CD8-positive, alpha-beta memory T cell (primary cell): Measurements from ENCODE around the gene PDCD10. TPM values are rescaled to one million over a fixed set of nuclear protein-coding genes. Genes with fewer than 3 reads are reported as not detected.

ENCODE experiments used
- CTCF ChIA-PET: fragments of 350-600 bp; sonication (Branson Sonifier 250); formaldehyde crosslinking; loops from one replicate; lab custom pipeline; 2021; ENCODE audit warnings: antibody characterized with exemption; lab: Charles Lee
- POLR2A ChIA-PET: fragments of 350-600 bp; sonication (Branson Sonifier 250); formaldehyde crosslinking; loops from one replicate; lab custom pipeline; 2021; ENCODE audit warnings: antibody characterized with exemption; lab: Charles Lee
- DNase-seq, 5 donors: peaks; one replicate each; pipeline versions ENCODE4 v3.0.0 to v3.0.0-alpha.2; 2020 to 2022; ENCODE audit warnings: mixed read lengths in 1 of 5
- H3K27ac ChIP-seq: one replicate; pipeline ENCODE4 v1.7.0; 2013; ENCODE audit warnings: low read depth, mild to moderate bottlenecking, low read length, moderate library complexity
- H3K27me3 ChIP-seq: 2 replicates; pipeline ENCODE4 v1.7.0; 2013; ENCODE audit warnings: low read length, mild to moderate bottlenecking; ENCODE audit not compliant: insufficient read depth, poor library complexity, severe bottlenecking
- H3K36me3 ChIP-seq: 2 replicates; pipeline ENCODE4 v1.7.0; 2013; ENCODE audit warnings: mild to moderate bottlenecking, low read length, moderate library complexity; ENCODE audit not compliant: insufficient read depth
- H3K4me1 ChIP-seq: 2 replicates; pipeline ENCODE4 v1.7.0; 2013; ENCODE audit warnings: mild to moderate bottlenecking, low read length, moderate library complexity; ENCODE audit not compliant: insufficient read depth
- H3K4me3 ChIP-seq: 2 replicates; pipeline ENCODE4 v1.7.0; 2013; ENCODE audit warnings: mild to moderate bottlenecking, low read length
- H3K9me3 ChIP-seq: 2 replicates; pipeline ENCODE4 v1.7.0; 2013; ENCODE audit warnings: mild to moderate bottlenecking, low read length
- H3K27ac Mint-ChIP-seq, 8 donors: one replicate each; pipeline ENCODE4 v1.8.0; 2020 to 2021; ENCODE audit warnings: mixed read lengths in 8 of 8, mild to moderate bottlenecking in 6 of 8, inconsistent platforms in 3 of 8, moderate library complexity in 3 of 8
- H3K27me3 Mint-ChIP-seq, 2 donors: one replicate each; pipeline ENCODE4 v1.8.0; 2020 to 2021; ENCODE audit warnings: mixed read lengths in 2 of 2, mild to moderate bottlenecking in 1 of 2, moderate library complexity in 1 of 2
- H3K36me3 Mint-ChIP-seq, 3 donors: one replicate each; pipeline ENCODE4 v1.8.0; 2020 to 2021; ENCODE audit warnings: mixed read lengths in 3 of 3, inconsistent platforms in 1 of 3, mild to moderate bottlenecking in 1 of 3
- H3K4me1 Mint-ChIP-seq, 3 donors: one replicate each; pipeline ENCODE4 v1.8.0; 2020 to 2021; ENCODE audit warnings: mixed read lengths in 3 of 3, inconsistent platforms in 1 of 3, mild to moderate bottlenecking in 1 of 3
- H3K4me3 Mint-ChIP-seq, 7 donors: one replicate each; pipeline ENCODE4 v1.8.0; 2020 to 2021; ENCODE audit warnings: mixed read lengths in 7 of 7, mild to moderate bottlenecking in 6 of 7, moderate library complexity in 4 of 7, inconsistent platforms in 2 of 7
- H3K9me3 Mint-ChIP-seq, 5 donors: one replicate each; pipeline ENCODE4 v1.8.0; 2020 to 2022; ENCODE audit warnings: mixed read lengths in 5 of 5, mild to moderate bottlenecking in 3 of 5, moderate library complexity in 2 of 5, inconsistent platforms in 1 of 5
- polyA plus RNA-seq: library from polyadenylated mRNA; unstranded; fragments of 300-500 nt; fragmentation: Illumina TruSeq; gene quantifications from one replicate; pipeline ENCODE4 v1.2.3, GENCODE V29; 2021
- total RNA-seq, 2 experiments: library from RNA; stranded (reverse); gene quantifications; one replicate each; pipeline ENCODE4 v1.2.3, GENCODE V29; 2021

Gene PDCD10
- total and polyA plus RNA-seq, 3 experiments from 2014 or later = 78.7 to 95.1 (median 81.3) TPM

- Histone ChIP-seq H3K4me3 (no peak overlapping the region), H3K27ac (no peak overlapping the region)
- POLR2A ChIA-PET = no interaction called here
These were observed 81.5 kb downstream of the PDCD10 start for GRCh38 chr3:167653155-167653554.

GRCh38 chr3:167651826-167652225 lies 82.9 kb downstream of the PDCD10 start:
- H3K4me3 ChIP-seq = no peak overlapping the region
- no peak overlapping the region for H3K4me3 Mint-ChIP-seq
- ChIA-PET CTCF (no interaction called here), POLR2A (no interaction called here)
- H3K9me3 Mint-ChIP-seq = no peaks in the 10 kb centered on the region
- no peak overlapping the region for H3K27ac Mint-ChIP-seq
- peaks cover 6 to 14% (median 7%) of the 10 kb centered on the region in 3 donors for H3K4me1 Mint-ChIP-seq
- peaks cover 3 to 5% of the 10 kb centered on the region in 2 donors for H3K27me3 Mint-ChIP-seq
- no peaks in the 10 kb centered on the region for H3K36me3 ChIP-seq
- H3K9me3 ChIP-seq = no peaks in the 10 kb centered on the region
- no peak for DNase-seq
- no peak overlapping the region for H3K27ac ChIP-seq
- H3K27me3 ChIP-seq = no peaks in the 10 kb centered on the region
- peaks cover 0 to 2% (median 0%) of the 10 kb centered on the region in 3 donors for H3K36me3 Mint-ChIP-seq
- H3K4me1 ChIP-seq = no peaks in the 10 kb centered on the region

More at GRCh38 chr3:167653155-167653554, 81.5 kb downstream of the PDCD10 start:
- Mint-ChIP-seq H3K4me1 (peaks cover 6 to 14% (median 7%) of the 10 kb centered on the region in 3 donors), H3K4me3 (no peak overlapping the region), H3K9me3 (no peaks in the 10 kb centered on the region), H3K27ac (no peak overlapping the region), H3K36me3 (peaks cover 0 to 2% (median 0%) of the 10 kb centered on the region in 3 donors), H3K27me3 (peaks cover 4 to 11% of the 10 kb centered on the region in 2 donors)
- no peaks in the 10 kb centered on the region for H3K36me3 ChIP-seq
- H3K4me1 ChIP-seq = no peaks in the 10 kb centered on the region
- no peaks in the 10 kb centered on the region for H3K27me3 ChIP-seq
- CTCF ChIA-PET = no interaction called here
- H3K9me3 ChIP-seq = no peaks in the 10 kb centered on the region
- DNase-seq = no peak

- no peak overlapping the region for H3K4me3 Mint-ChIP-seq
- H3K9me3 Mint-ChIP-seq = peaks cover 2 to 6% (median 3%) of the 10 kb centered on the region in 5 donors
- H3K36me3 ChIP-seq = no peaks in the 10 kb centered on the region
- POLR2A ChIA-PET = no interaction called here
- no peaks in the 10 kb centered on the region for H3K9me3 ChIP-seq
- no peaks in the 10 kb centered on the region for H3K4me1 ChIP-seq
- H3K27ac ChIP-seq = no peak overlapping the region
- CTCF ChIA-PET = no interaction called here
- H3K27me3 ChIP-seq = no peaks in the 10 kb centered on the region
- H3K36me3 Mint-ChIP-seq = peaks cover 0 to 2% (median 2%) of the 10 kb centered on the region in 3 donors
- no peak overlapping the region for H3K27ac Mint-ChIP-seq
- no peak for DNase-seq
- peaks cover 0 to 1% of the 10 kb centered on the region in 2 donors for H3K27me3 Mint-ChIP-seq
- no peak overlapping the region for H3K4me3 ChIP-seq
- peaks cover 6 to 14% (median 7%) of the 10 kb centered on the region in 3 donors for H3K4me1 Mint-ChIP-seq
These were observed 84.2 kb downstream of the PDCD10 start for GRCh38 chr3:167650459-167650858.

- Mint-ChIP-seq H3K27me3 (peaks cover 0 to 1% of the 10 kb centered on the region in 2 donors), H3K4me1 (peaks cover 6 to 14% (median 7%) of the 10 kb centered on the region in 3 donors), H3K27ac (no peak overlapping the region), H3K36me3 (peaks cover 0 to 3% (median 0%) of the 10 kb centered on the region in 3 donors), H3K9me3 (peaks cover 3 to 7% (median 4%) of the 10 kb centered on the region in 5 donors), H3K4me3 (no peak overlapping the region)
- Histone ChIP-seq H3K27me3 (no peaks in the 10 kb centered on the region), H3K9me3 (no peaks in the 10 kb centered on the region), H3K4me3 (no peak overlapping the region), H3K36me3 (no peaks in the 10 kb centered on the region), H3K27ac (no peak overlapping the region), H3K4me1 (no peaks in the 10 kb centered on the region)
- ChIA-PET POLR2A (no interaction called here), CTCF (no interaction called here)
- DNase-seq = no peak
These were observed 84.9 kb downstream of the PDCD10 start for GRCh38 chr3:167649746-167650145.

- Mint-ChIP-seq H3K9me3 (peaks cover 8 to 20% (median 12%) of the 10 kb centered on the region in 5 donors), H3K4me3 (no peak overlapping the region), H3K27ac (no peak overlapping the region), H3K27me3 (peaks cover 1 to 11% of the 10 kb centered on the region in 2 donors), H3K4me1 (peaks cover 0 to 2% (median 0%) of the 10 kb centered on the region in 3 donors), H3K36me3 (peaks cover 0 to 9% (median 0%) of the 10 kb centered on the region in 3 donors)
- CTCF ChIA-PET = no interaction called here
- Histone ChIP-seq H3K4me3 (no peak overlapping the region), H3K27ac (no peak overlapping the region), H3K9me3 (no peaks in the 10 kb centered on the region), H3K36me3 (no peaks in the 10 kb centered on the region), H3K27me3 (no peaks in the 10 kb centered on the region), H3K4me1 (no peaks in the 10 kb centered on the region)
- POLR2A ChIA-PET = no interaction called here
- DNase-seq = no peak
These were observed 90.1 kb downstream of the PDCD10 start for GRCh38 chr3:167644611-167645010.

Other genes with a start within 250 kb of the PDCD10 start
- under 1 TPM; 0.35 to 0.74 TPM for gene WDR49, start 81.0 kb downstream of the PDCD10 start, total RNA-seq
- not detected for gene WDR49, start 81.0 kb downstream of the PDCD10 start, polyA plus RNA-seq
- 1 to 10 TPM; 1.7 to 1.9 TPM for gene SERPINI1, start 829 bp upstream of the PDCD10 start, total RNA-seq
- 13.7 TPM for gene SERPINI1, start 829 bp upstream of the PDCD10 start, polyA plus RNA-seq